HG03045 (cell line): ENCODE results near the gene ZNF446.

Experiments
- ATAC-seq: cut with Tn5 transposase; IDR thresholded peaks from one replicate; pipeline ENCODE4 v1.9.1; 2021; ENCODE audit warnings: mild to moderate bottlenecking, moderate library complexity; ENCODE audit not compliant: unreplicated experiment

The ZNF446 gene

GRCh38 chr19:58521651-58522050 is 45.5 kb downstream of the ZNF446 start:
- no peak for ATAC-seq

GRCh38 chr19:58522709-58523108 is 46.6 kb downstream of the ZNF446 start:
- ATAC-seq, result no peak

GRCh38 chr19:58529405-58529804 is 53.3 kb downstream of the ZNF446 start:
- ATAC-seq, result no peak
